ENCODE measurements around the gene DYNC2I2. TPM values are rescaled to one million over a fixed set of nuclear protein-coding genes. Genes with fewer than 3 reads are reported as not detected.

Gene DYNC2I2
- 0.14 and 0.77 TPM in 2 replicates for polyA plus RNA-seq

GRCh38 chr9:128656416-128657343 is at the start of gene DYNC2I2:
Gene DYNC2I2 (minus strand): TSS chr9:128656847. CDS start chr9:128656726, 121 bp downstream.

GRCh38 chr9:128702445-128702948 is 45.9 kb upstream of the DYNC2I2 start, which contains the start of gene PKN3:
Gene PKN3 (plus strand): TSS chr9:128702503. CDS start chr9:128702916, 413 bp downstream.

GRCh38 chr9:128688501-128689292 is 32.0 kb upstream of the DYNC2I2 start, which contains the start of gene SET:
Gene SET (plus strand): TSS chr9:128689222. CDS start chr9:128689583, 361 bp downstream.

Other genes starting within 250 kb of the DYNC2I2 start
- 0.14 and 1.6 TPM in 2 replicates for gene CERCAM, start 236.0 kb downstream of the DYNC2I2 start, polyA plus RNA-seq
- gene ODF2, start 200.8 kb downstream of the DYNC2I2 start, polyA plus RNA-seq: 9.2 and 12.3 TPM in 2 replicates
- 8.3 and 13.0 TPM in 2 replicates for gene GLE1, start 152.1 kb downstream of the DYNC2I2 start, polyA plus RNA-seq
- 685 and 889 TPM in 2 replicates for gene SPTAN1, start 104.3 kb downstream of the DYNC2I2 start, polyA plus RNA-seq
- gene SET, start 32.4 kb upstream of the DYNC2I2 start, polyA plus RNA-seq: 177 and 187 TPM in 2 replicates
- gene PKN3, start 45.7 kb upstream of the DYNC2I2 start, polyA plus RNA-seq: not detected in 2 replicates
- 0.21 TPM in 1 of 2 replicates, not detected in the other for gene ZDHHC12, start 67.3 kb upstream of the DYNC2I2 start, polyA plus RNA-seq
- gene ZER1, start 115.1 kb upstream of the DYNC2I2 start, polyA plus RNA-seq: 2.3 and 4.4 TPM in 2 replicates
- 2.0 and 2.6 TPM in 2 replicates for gene TBC1D13, start 130.4 kb upstream of the DYNC2I2 start, polyA plus RNA-seq
- gene ENDOG, start 161.7 kb upstream of the DYNC2I2 start, polyA plus RNA-seq: 8.6 and 12.4 TPM in 2 replicates
- gene SPOUT1, start 172.9 kb upstream of the DYNC2I2 start, polyA plus RNA-seq: 5.4 and 9.8 TPM in 2 replicates
- 12.4 and 14.1 TPM in 2 replicates for gene KYAT1, start 225.1 kb upstream of the DYNC2I2 start, polyA plus RNA-seq
- gene LRRC8A, start 225.3 kb upstream of the DYNC2I2 start, polyA plus RNA-seq: 10.3 and 11.2 TPM in 2 replicates

All from Purkinje cell (primary cell).